ENCODE results near the gene WIPF3. TPM values are rescaled to one million over a fixed set of nuclear protein-coding genes. Genes with fewer than 3 reads are reported as not detected.

Gene WIPF3
- total and polyA plus RNA-seq, 2 of the 4 experiments (the other 2 are of a cell fraction), result not detected

GRCh38 chr7:29893351-29893965 is 87.2 kb downstream of the WIPF3 start:
- Histone ChIP-seq H3K4me1 (ENCODE audit: control insufficient read depth, insufficient read depth, low read length) (no peaks in the 10 kb centered on the region), H4K5ac (ENCODE audit: low read depth, low read length) (no peak overlapping the region), H2AK5ac (ENCODE audit: low read depth, low read length) (no peak overlapping the region), H3K23ac (ENCODE audit: low read depth, low read length) (no peak overlapping the region), H3K4me2 (ENCODE audit: low read depth, low read length) (no peak overlapping the region), H3K9me3 (ENCODE audit: control insufficient read depth, insufficient read depth, low read length) (no peaks in the 10 kb centered on the region; the same call in 1 of the 2 replicates), H3K14ac (replicated peaks; ENCODE audit: low read depth, low read length) (no peak overlapping the region), H2AFZ (replicated peaks; ENCODE audit: low read length, poor library complexity) (no peak overlapping the region), H3K27ac (ENCODE audit: insufficient read depth, low read length) (no peak overlapping the region), H3K9ac (ENCODE audit: low read depth, low read length) (no peak overlapping the region), H3K56ac (ENCODE audit: extremely low read depth, insufficient read depth, low read length) (no peak overlapping the region), H3K79me1 (ENCODE audit: low read depth in 1 of 2, low read length in 2 of 2) (no peaks in the 10 kb centered on the region), H2BK20ac (ENCODE audit: low read depth, low read length) (no peak overlapping the region), H2AK9ac (replicated peaks; ENCODE audit: low read depth, low read length, poor library complexity) (no peak overlapping the region), H4K91ac (ENCODE audit: insufficient read depth, low read depth, low read length) (no peak overlapping the region), H2BK15ac (ENCODE audit: low read depth, low read length) (no peak overlapping the region), H4K8ac (ENCODE audit: low read depth in 2 of 2, low read length in 2 of 2) (no peak overlapping the region), H3K9me1 (ENCODE audit: insufficient read depth, low read length) (no peaks in the 10 kb centered on the region), H2BK120ac (ENCODE audit: low read depth, low read length) (no peak overlapping the region), H2BK5ac (ENCODE audit: low read depth, low read length, poor library complexity, severe bottlenecking) (no peak overlapping the region), H4K20me1 (ENCODE audit: insufficient read depth, low read length) (no peaks in the 10 kb centered on the region), H3K4ac (ENCODE audit: low read depth, low read length) (no peak overlapping the region), H3K36me3 (ENCODE audit: control insufficient read depth, insufficient read depth, low read length) (no peaks in the 10 kb centered on the region), H3K18ac (ENCODE audit: low read depth, low read length) (no peak overlapping the region), H3K27me3 (ENCODE audit: control insufficient read depth, insufficient read depth, low read length) (peaks cover 30% of the 10 kb centered on the region), H3K4me3 (ENCODE audit: insufficient read depth, low read depth, low read length) (no peak overlapping the region)
- no peak for TF ChIP-seq SMC3 (IDR thresholded peaks at IDR 0.05; ENCODE audit: low read depth, low read length)
- TF ChIP-seq MAZ (IDR thresholded peaks at IDR 0.05; ENCODE audit: borderline replicate concordance, low read depth, low read length), result no peak
- no peak for TF ChIP-seq USF2 (IDR thresholded peaks at IDR 0.05; ENCODE audit: low read depth, low read length)
- intact Hi-C loops (cut with micrococcal nuclease), result no loop called here
- DNase-seq, result no peak
- ATAC-seq (ENCODE audit: low read depth), result no peak
- WGBS, 2 experiments (ENCODE audit: extremely low coverage in 2 of 2, insufficient read length in 1 of 2), result 100% methylated on average over 1 of the region's 6 CpGs; no CpG with 5 or more reads in 1 of the 2 experiments
- dilution Hi-C loops (cut with HindIII; ENCODE audit: low sequenced_read_pairs, unreplicated experiment), result no loop called here
- POLR2A ChIA-PET (ENCODE audit: unreplicated experiment), result no interaction called here
- in situ Hi-C loops (cut with MboI; ENCODE audit: low sequenced_read_pairs), result no loop called here
- CTCF ChIA-PET, result no interaction called here
- BruUV-seq (replicated peaks), result no TSS peak

Measured in IMR-90 (cell line).